MM.1S (cell line): ENCODE data around the gene GSG1L2.

Source experiments
- DNase-seq: peaks from one replicate; pipeline ENCODE4 v3.0.0-alpha.2; 2015
- H2AFZ ChIP-seq: fragments of 300-600 bp; sonication (generic); 2 replicates; pipeline ENCODE4 v1.6.0; 2016; ENCODE audit warnings: antibody characterized with exemption, low read length
- H3F3A ChIP-seq: fragments of 300-600 bp; sonication (generic); 2 replicates; pipeline ENCODE4 v1.6.1; 2016; ENCODE audit warnings: mild to moderate bottlenecking, antibody characterized with exemption, low read length, moderate library complexity, mixed read lengths; ENCODE audit not compliant: insufficient read depth
- H3K27ac ChIP-seq: fragments of 300-600 bp; sonication (generic); 2 replicates; pipeline ENCODE4 v1.5.1; 2016; ENCODE audit warnings: mild to moderate bottlenecking, low read length
- H3K27me3 ChIP-seq: fragments of 300-600 bp; sonication (generic); replicated peaks from 2 replicates; pipeline ENCODE4 v1.6.0; 2016; ENCODE audit warnings: low read length; ENCODE audit not compliant: insufficient read depth
- H3K36me3 ChIP-seq: fragments of 300-600 bp; sonication (generic); replicated peaks from 2 replicates; pipeline ENCODE4 v1.6.1; 2016; ENCODE audit warnings: mild to moderate bottlenecking, low read length, mixed read lengths; ENCODE audit not compliant: insufficient read depth
- H3K4me1 ChIP-seq: fragments of 300-600 bp; sonication (generic); 2 replicates; pipeline ENCODE4 v1.6.1; 2016; ENCODE audit warnings: low read length, mixed read lengths
- H3K4me2 ChIP-seq: fragments of 300-600 bp; sonication (generic); 2 replicates; pipeline ENCODE4 v1.6.0; 2016; ENCODE audit warnings: low read depth, low read length
- H3K4me3 ChIP-seq: fragments of 300-600 bp; sonication (generic); 2 replicates; pipeline ENCODE4 v1.5.1; 2016; ENCODE audit warnings: low read length, mixed read lengths
- H3K79me2 ChIP-seq: fragments of 300-600 bp; sonication (generic); 2 replicates; pipeline ENCODE4 v1.6.1; 2016; ENCODE audit warnings: mixed run types, low read length, mixed read lengths
- H3K9ac ChIP-seq: fragments of 300-600 bp; sonication (generic); 2 replicates; pipeline ENCODE4 v1.6.1; 2016; ENCODE audit warnings: low read length, mixed read lengths
- H3K9me2 ChIP-seq: fragments of 300-600 bp; sonication (generic); replicated peaks from 2 replicates; pipeline ENCODE4 v1.6.1; 2016; ENCODE audit warnings: mild to moderate bottlenecking, low read length, mixed read lengths; ENCODE audit not compliant: insufficient read depth
- H3K9me3 ChIP-seq: fragments of 300-600 bp; sonication (generic); replicated peaks from 2 replicates; pipeline ENCODE4 v1.6.1; 2016; ENCODE audit warnings: mild to moderate bottlenecking, low read length, mixed read lengths; ENCODE audit not compliant: insufficient read depth
- H4K20me1 ChIP-seq: fragments of 300-600 bp; sonication (generic); 2 replicates; pipeline ENCODE4 v1.6.1; 2016; ENCODE audit warnings: mild to moderate bottlenecking, low read length, moderate library complexity, mixed read lengths; ENCODE audit not compliant: insufficient read depth
- EZH2 ChIP-seq: fragments of 300-600 bp; sonication (generic); optimal IDR thresholded peaks from 2 replicates; pipeline ENCODE3; 2017; ENCODE audit warnings: low read depth, mild to moderate bottlenecking, antibody characterized with exemption, low read length, mixed read lengths
- EZH2phosphoT487 ChIP-seq: fragments of 300-600 bp; sonication (generic); IDR thresholded peaks from 2 replicates; pipeline ENCODE4 v1.6.1; 2018; ENCODE audit warnings: antibody characterized with exemption, low read length
- TF ChIP-seq, protein P1 (sequence below): fragments of 300-600 bp; sonication (generic); IDR thresholded peaks from 2 replicates; pipeline ENCODE4 v1.5.1; 2016; ENCODE audit warnings: antibody characterized with exemption, low read length, mixed read lengths

Gene GSG1L2

DNA sequence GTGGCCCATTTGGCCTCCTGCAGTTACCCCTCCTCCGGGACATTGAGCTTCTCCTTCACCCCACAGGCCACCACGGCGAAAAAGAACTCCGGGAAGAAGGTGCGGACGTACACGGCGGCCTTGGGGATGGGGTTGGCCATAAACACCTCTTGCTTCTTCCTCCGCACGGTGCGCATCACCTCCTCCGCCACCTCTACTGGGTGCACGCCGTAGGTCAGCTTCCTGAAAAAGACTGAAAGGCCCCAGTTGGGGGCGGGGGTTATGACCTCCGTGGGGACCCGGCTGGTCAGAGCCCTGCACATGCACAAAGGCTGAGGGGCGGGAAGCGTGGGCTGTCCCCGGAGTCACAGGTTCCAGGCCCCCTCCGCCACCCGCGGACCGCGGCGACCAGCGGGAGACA, 50.4 kb downstream of the GSG1L2 start:
- DNase-seq: no peak
- H2AFZ ChIP-seq: no peak overlapping the region

DNA sequence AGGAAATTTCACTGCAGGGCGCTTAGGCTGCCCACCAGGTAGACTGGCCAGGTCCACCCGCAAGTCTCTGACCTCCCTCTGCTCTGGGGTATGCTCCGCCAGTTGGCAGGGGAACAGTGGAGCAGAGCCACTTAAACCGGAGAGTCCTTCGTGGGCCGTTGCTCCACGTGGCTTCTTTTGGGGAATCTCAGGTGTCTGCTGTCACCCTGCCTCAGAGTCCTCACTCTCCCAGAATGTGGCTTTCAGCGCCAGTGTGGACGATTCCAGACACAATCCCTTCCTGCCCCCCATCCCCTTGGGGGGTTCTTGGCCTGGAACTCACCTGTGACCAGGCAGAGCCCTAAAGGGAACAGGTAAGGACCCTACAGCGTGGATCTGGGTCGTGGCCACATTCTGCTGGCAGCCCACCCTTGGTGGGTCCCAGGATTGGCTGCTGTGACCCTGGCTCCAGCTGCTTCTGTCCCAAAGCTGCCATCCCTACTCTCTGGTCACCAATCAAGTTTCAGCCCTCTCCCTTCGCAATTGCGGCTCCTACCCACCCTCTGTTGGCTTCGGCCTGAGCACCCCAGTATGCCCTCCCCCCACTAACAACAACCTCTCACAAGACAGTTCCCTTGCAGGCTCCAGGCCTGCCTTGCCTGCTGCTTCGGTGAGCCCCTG, 52.7 kb downstream of the GSG1L2 start:
- no peaks in the 10 kb centered on the region for H3K79me2 ChIP-seq
- H3K9ac ChIP-seq: no peak overlapping the region
- H3K9me2 ChIP-seq: no peaks in the 10 kb centered on the region
- H3K4me2 ChIP-seq: no peak overlapping the region
- no peaks in the 10 kb centered on the region for H3K4me1 ChIP-seq
- H3K36me3 ChIP-seq: no peaks in the 10 kb centered on the region
- no peaks in the 10 kb centered on the region; the same call in 1 of the 2 replicates for H3K27me3 ChIP-seq
- DNase-seq: no peak
- TF ChIP-seq EZH2phosphoT487 (no peak), EZH2 (no peak)
- TF ChIP-seq, protein P1, sequence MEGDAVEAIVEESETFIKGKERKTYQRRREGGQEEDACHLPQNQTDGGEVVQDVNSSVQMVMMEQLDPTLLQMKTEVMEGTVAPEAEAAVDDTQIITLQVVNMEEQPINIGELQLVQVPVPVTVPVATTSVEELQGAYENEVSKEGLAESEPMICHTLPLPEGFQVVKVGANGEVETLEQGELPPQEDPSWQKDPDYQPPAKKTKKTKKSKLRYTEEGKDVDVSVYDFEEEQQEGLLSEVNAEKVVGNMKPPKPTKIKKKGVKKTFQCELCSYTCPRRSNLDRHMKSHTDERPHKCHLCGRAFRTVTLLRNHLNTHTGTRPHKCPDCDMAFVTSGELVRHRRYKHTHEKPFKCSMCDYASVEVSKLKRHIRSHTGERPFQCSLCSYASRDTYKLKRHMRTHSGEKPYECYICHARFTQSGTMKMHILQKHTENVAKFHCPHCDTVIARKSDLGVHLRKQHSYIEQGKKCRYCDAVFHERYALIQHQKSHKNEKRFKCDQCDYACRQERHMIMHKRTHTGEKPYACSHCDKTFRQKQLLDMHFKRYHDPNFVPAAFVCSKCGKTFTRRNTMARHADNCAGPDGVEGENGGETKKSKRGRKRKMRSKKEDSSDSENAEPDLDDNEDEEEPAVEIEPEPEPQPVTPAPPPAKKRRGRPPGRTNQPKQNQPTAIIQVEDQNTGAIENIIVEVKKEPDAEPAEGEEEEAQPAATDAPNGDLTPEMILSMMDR: no peak
- no peak overlapping the region for H2AFZ ChIP-seq
- H3F3A ChIP-seq: no peaks in the 10 kb centered on the region
- H3K27ac ChIP-seq: no peak overlapping the region
- H4K20me1 ChIP-seq: no peaks in the 10 kb centered on the region
- H3K9me3 ChIP-seq: no peaks in the 10 kb centered on the region
- H3K4me3 ChIP-seq: no peak overlapping the region

More for the DNA sequence above, 50.4 kb downstream of the GSG1L2 start:
- Histone ChIP-seq H3K4me1 (no peaks in the 10 kb centered on the region), H3F3A (no peaks in the 10 kb centered on the region), H3K9ac (no peak overlapping the region), H3K36me3 (no peaks in the 10 kb centered on the region), H3K4me2 (no peak overlapping the region), H3K9me2 (no peaks in the 10 kb centered on the region), H3K27ac (no peak overlapping the region), H3K4me3 (no peak overlapping the region), H3K9me3 (no peaks in the 10 kb centered on the region), H3K27me3 (no peaks in the 10 kb centered on the region; the same call in 1 of the 2 replicates), H3K79me2 (no peaks in the 10 kb centered on the region), H4K20me1 (no peaks in the 10 kb centered on the region)
- TF ChIP-seq EZH2phosphoT487: no peak

DNA sequence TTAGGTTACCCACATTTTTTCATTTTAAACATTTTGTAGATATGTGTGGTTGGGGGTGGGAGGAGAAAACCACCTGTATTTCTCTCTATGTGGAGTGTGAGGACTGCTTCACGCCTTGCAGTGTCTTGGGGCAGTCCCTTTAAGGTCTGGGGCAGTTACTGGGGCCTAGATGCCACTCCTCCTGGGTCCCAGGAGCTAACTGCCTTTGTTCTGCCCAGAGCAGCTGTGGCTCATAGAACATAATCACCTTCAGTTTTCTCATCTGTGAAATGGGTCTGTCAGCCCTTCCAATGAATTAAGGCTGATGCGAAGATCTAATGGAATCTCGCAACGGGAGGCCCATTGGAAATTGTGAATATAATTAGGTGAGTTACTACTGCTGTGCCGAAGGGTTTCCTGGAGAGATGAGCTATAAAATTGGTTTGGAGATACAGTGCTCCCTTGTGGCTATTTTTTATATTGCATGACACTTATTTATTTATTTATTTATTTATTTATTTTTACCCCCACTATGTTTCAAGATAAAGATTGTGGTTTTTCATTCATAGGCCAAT, 53.4 kb downstream of the GSG1L2 start:
- H3K27ac ChIP-seq: no peak overlapping the region
- no peak for DNase-seq
- H3K4me2 ChIP-seq: no peak overlapping the region

More for the DNA sequence above, 53.4 kb downstream of the GSG1L2 start:
- Histone ChIP-seq H3K9me3 (no peaks in the 10 kb centered on the region), H3K36me3 (no peaks in the 10 kb centered on the region), H3K9me2 (no peaks in the 10 kb centered on the region), H3K4me1 (no peaks in the 10 kb centered on the region), H3K9ac (no peak overlapping the region), H3K79me2 (no peaks in the 10 kb centered on the region), H3K27me3 (no peaks in the 10 kb centered on the region; the same call in 1 of the 2 replicates), H3K4me3 (no peak overlapping the region), H4K20me1 (no peaks in the 10 kb centered on the region), H3F3A (no peaks in the 10 kb centered on the region), H2AFZ (no peak overlapping the region)
- TF ChIP-seq, protein P1: peak; percentile 22
- no peak for TF ChIP-seq EZH2phosphoT487
